ENCODE measurements around the gene KCNH5.

- TF ChIP-seq CTCF (IDR thresholded peaks at IDR 0.05 in 4 of 5, conservative IDR thresholded peaks at IDR 0.05 in 1 of 5) (no peak), POLR2A (IDR thresholded peaks at IDR 0.05) (no peak)
Measured at GRCh38 chr14:63050694-63051093, 5.4 kb upstream of the KCNH5 start.

Measured in gastrocnemius medialis (tissue), 4 donors.